ENCODE data around the gene SMARCE1. TPM values are rescaled to one million over a fixed set of nuclear protein-coding genes. Genes with fewer than 3 reads are reported as not detected.

SMARCE1 gene
- total RNA-seq, 1 donor from 2014 or later = 49.2 TPM

GRCh38 chr17:40625311-40625710, 22.3 kb downstream of the SMARCE1 start:
- FAIRE-seq (no peak), DNase-seq (ENCODE audit: low read depth) (no peak)
- peaks cover 5% of the 10 kb centered on the region for H3K36me3 ChIP-seq (ENCODE audit: control insufficient read depth, insufficient read depth, low read length)
- H3K27me3 ChIP-seq (ENCODE audit: control insufficient read depth, insufficient read depth, low read length) = no peaks in the 10 kb centered on the region
- H3K4me3 ChIP-seq (ENCODE audit: low read depth, low read length) = no peak overlapping the region
- no peak for TF ChIP-seq CTCF (IDR thresholded peaks at IDR 0.05; ENCODE audit: insufficient read depth, low read length, severe bottlenecking)

GRCh38 chr17:40623419-40624210, 24.0 kb downstream of the SMARCE1 start:
- no peak for TF ChIP-seq CTCF (IDR thresholded peaks at IDR 0.05; ENCODE audit: insufficient read depth, low read length, severe bottlenecking)
- DNase-seq (ENCODE audit: low read depth) = no peak
- FAIRE-seq = no peak

DNA sequence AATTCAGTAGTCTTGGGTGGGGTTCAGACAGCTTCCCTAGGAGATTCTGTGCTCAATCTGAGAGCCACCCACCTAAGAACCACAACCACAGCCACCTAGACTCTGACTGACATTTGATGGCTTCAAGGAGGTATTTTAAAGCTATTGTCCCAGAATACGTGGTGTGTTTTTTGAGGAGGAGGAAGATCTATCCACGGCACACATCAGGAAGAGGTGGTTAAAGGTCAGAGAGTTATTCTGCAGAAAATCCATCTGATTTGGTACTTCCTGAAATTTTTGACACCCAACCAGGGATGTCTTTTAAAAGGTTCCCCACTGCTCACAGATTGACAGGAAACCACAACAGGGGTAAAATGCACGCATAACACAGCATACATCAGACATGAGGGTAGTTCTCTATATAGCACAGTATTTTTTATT, 25.1 kb downstream of the SMARCE1 start:
- FAIRE-seq (no peak), DNase-seq (ENCODE audit: low read depth) (no peak)
- no peaks in the 10 kb centered on the region for H3K27me3 ChIP-seq (ENCODE audit: control insufficient read depth, insufficient read depth, low read length)
- H3K4me3 ChIP-seq (ENCODE audit: low read depth, low read length) = no peak overlapping the region
- TF ChIP-seq CTCF (IDR thresholded peaks at IDR 0.05; ENCODE audit: insufficient read depth, low read length, severe bottlenecking) = no peak
- no peaks in the 10 kb centered on the region for H3K36me3 ChIP-seq (ENCODE audit: control insufficient read depth, insufficient read depth, low read length)

More at GRCh38 chr17:40623419-40624210, 24.0 kb downstream of the SMARCE1 start:
- Histone ChIP-seq H3K27me3 (ENCODE audit: control insufficient read depth, insufficient read depth, low read length) (no peaks in the 10 kb centered on the region), H3K36me3 (ENCODE audit: control insufficient read depth, insufficient read depth, low read length) (peaks cover 3% of the 10 kb centered on the region), H3K4me3 (ENCODE audit: low read depth, low read length) (no peak overlapping the region)

- TF ChIP-seq CTCF (IDR thresholded peaks at IDR 0.05; ENCODE audit: insufficient read depth, low read length, severe bottlenecking) = no peak
- H3K36me3 ChIP-seq (ENCODE audit: control insufficient read depth, insufficient read depth, low read length) = no peaks in the 10 kb centered on the region
- FAIRE-seq (no peak), DNase-seq (ENCODE audit: low read depth) (no peak)
- peaks cover under 1% of the 10 kb centered on the region for H3K27me3 ChIP-seq (ENCODE audit: control insufficient read depth, insufficient read depth, low read length)
- H3K4me3 ChIP-seq (ENCODE audit: low read depth, low read length) = no peak overlapping the region
Observed at GRCh38 chr17:40621578-40621977, 26.0 kb downstream of the SMARCE1 start.

GRCh38 chr17:40621019-40621418, 26.6 kb downstream of the SMARCE1 start:
- H3K27me3 ChIP-seq (ENCODE audit: control insufficient read depth, insufficient read depth, low read length) = peaks cover 4% of the 10 kb centered on the region
- no peak for DNase-seq (ENCODE audit: low read depth)
- no peak for FAIRE-seq
- no peaks in the 10 kb centered on the region for H3K36me3 ChIP-seq (ENCODE audit: control insufficient read depth, insufficient read depth, low read length)
- H3K4me3 ChIP-seq (ENCODE audit: low read depth, low read length) = no peak overlapping the region
- no peak for TF ChIP-seq CTCF (IDR thresholded peaks at IDR 0.05; ENCODE audit: insufficient read depth, low read length, severe bottlenecking)

Data from bronchial epithelial cell (primary cell).